ENCODE data around the gene ATE1. TPM values are rescaled to one million over a fixed set of nuclear protein-coding genes. Genes with fewer than 3 reads are reported as not detected.

The ATE1 gene
- total and polyA plus RNA-seq, 2 donors (not counting 1 experiment from before 2014, with no cell fraction given), result 19.3 to 28.1 TPM

- H2AFZ ChIP-seq (ENCODE audit: low read length), result no peak overlapping the region
- no peak overlapping the region for H3K4me2 ChIP-seq (ENCODE audit: extremely low read depth, insufficient read depth, low read length)
- H3K4me3 ChIP-seq (replicated peaks in 1 of 4; ENCODE audit: control extremely low read depth in 1 of 4, insufficient read depth in 1 of 4, low read depth in 3 of 4, low read length in 4 of 4), result no peak overlapping the region
- no peaks in the 10 kb centered on the region for H3K4me1 ChIP-seq (ENCODE audit: control insufficient read depth, extremely low read depth, insufficient read depth, low read length)
- no peaks in the 10 kb centered on the region for H3K9me3 ChIP-seq (ENCODE audit: control insufficient read depth, insufficient read depth, low read depth, low read length)
- TF ChIP-seq CTCF (conservative IDR thresholded peaks at IDR 0.05 in 1 of 2, IDR thresholded peaks at IDR 0.05 in 1 of 2; ENCODE audit: low read depth in 1 of 2, low read length in 2 of 2) (no peak), EZH2 (IDR thresholded peaks at IDR 0.05; ENCODE audit: low read length, missing control alignments) (no peak)
- H4K20me1 ChIP-seq (ENCODE audit: control insufficient read depth, extremely low read depth, insufficient read depth, low read length), result no peaks in the 10 kb centered on the region
- H3K27ac ChIP-seq (ENCODE audit: insufficient read depth, low read length), result no peak overlapping the region
- H3K27me3 ChIP-seq (ENCODE audit: control insufficient read depth, insufficient read depth, low read length), result no peaks in the 10 kb centered on the region
- H3K36me3 ChIP-seq (ENCODE audit: control insufficient read depth, insufficient read depth, low read length), result peaks cover 2% of the 10 kb centered on the region
- no peak overlapping the region for H3K9ac ChIP-seq (ENCODE audit: insufficient read depth, low read length)
- no peaks in the 10 kb centered on the region for H3K79me2 ChIP-seq (ENCODE audit: control insufficient read depth, insufficient read depth, low read length)
- peak in 1 of 2 donors; percentile 14 for DNase-seq (ENCODE audit: low read depth in 2 of 2)
Measured at GRCh38 chr10:121965996-121966395, 38.2 kb upstream of the ATE1 start.

GRCh38 chr10:121961456-121961855, 33.6 kb upstream of the ATE1 start:
- Histone ChIP-seq H3K4me3 (replicated peaks in 1 of 4; ENCODE audit: control extremely low read depth in 1 of 4, insufficient read depth in 1 of 4, low read depth in 3 of 4, low read length in 4 of 4) (no peak overlapping the region), H4K20me1 (ENCODE audit: control insufficient read depth, extremely low read depth, insufficient read depth, low read length) (no peaks in the 10 kb centered on the region), H2AFZ (ENCODE audit: low read length) (no peak overlapping the region), H3K9ac (ENCODE audit: insufficient read depth, low read length) (no peak overlapping the region), H3K27ac (ENCODE audit: insufficient read depth, low read length) (no peak overlapping the region), H3K79me2 (ENCODE audit: control insufficient read depth, insufficient read depth, low read length) (no peaks in the 10 kb centered on the region), H3K36me3 (ENCODE audit: control insufficient read depth, insufficient read depth, low read length) (no peaks in the 10 kb centered on the region), H3K27me3 (ENCODE audit: control insufficient read depth, insufficient read depth, low read length) (no peaks in the 10 kb centered on the region), H3K4me1 (ENCODE audit: control insufficient read depth, extremely low read depth, insufficient read depth, low read length) (peaks cover 2% of the 10 kb centered on the region), H3K4me2 (ENCODE audit: extremely low read depth, insufficient read depth, low read length) (no peak overlapping the region), H3K9me3 (ENCODE audit: control insufficient read depth, insufficient read depth, low read depth, low read length) (no peaks in the 10 kb centered on the region)
- DNase-seq (ENCODE audit: low read depth in 2 of 2), result no peak
- TF ChIP-seq CTCF (conservative IDR thresholded peaks at IDR 0.05 in 1 of 2, IDR thresholded peaks at IDR 0.05 in 1 of 2; ENCODE audit: low read depth in 1 of 2, low read length in 2 of 2) (no peak), EZH2 (IDR thresholded peaks at IDR 0.05; ENCODE audit: low read length, missing control alignments) (no peak)

- TF ChIP-seq CTCF (conservative IDR thresholded peaks at IDR 0.05 in 1 of 2, IDR thresholded peaks at IDR 0.05 in 1 of 2; ENCODE audit: low read depth in 1 of 2, low read length in 2 of 2) (no peak), EZH2 (IDR thresholded peaks at IDR 0.05; ENCODE audit: low read length, missing control alignments) (no peak)
- H3K9me3 ChIP-seq (ENCODE audit: control insufficient read depth, insufficient read depth, low read depth, low read length), result no peaks in the 10 kb centered on the region
- no peak overlapping the region for H2AFZ ChIP-seq (ENCODE audit: low read length)
- no peaks in the 10 kb centered on the region for H3K27me3 ChIP-seq (ENCODE audit: control insufficient read depth, insufficient read depth, low read length)
- peaks cover 3% of the 10 kb centered on the region for H3K4me1 ChIP-seq (ENCODE audit: control insufficient read depth, extremely low read depth, insufficient read depth, low read length)
- no peaks in the 10 kb centered on the region for H3K79me2 ChIP-seq (ENCODE audit: control insufficient read depth, insufficient read depth, low read length)
- no peak overlapping the region for H3K4me2 ChIP-seq (ENCODE audit: extremely low read depth, insufficient read depth, low read length)
- H3K36me3 ChIP-seq (ENCODE audit: control insufficient read depth, insufficient read depth, low read length), result no peaks in the 10 kb centered on the region
- H3K4me3 ChIP-seq (replicated peaks in 1 of 4; ENCODE audit: control extremely low read depth in 1 of 4, insufficient read depth in 1 of 4, low read depth in 3 of 4, low read length in 4 of 4), result no peak overlapping the region
- no peaks in the 10 kb centered on the region for H4K20me1 ChIP-seq (ENCODE audit: control insufficient read depth, extremely low read depth, insufficient read depth, low read length)
- H3K27ac ChIP-seq (ENCODE audit: insufficient read depth, low read length), result no peak overlapping the region
- DNase-seq (ENCODE audit: low read depth in 2 of 2), result no peak
- no peak overlapping the region for H3K9ac ChIP-seq (ENCODE audit: insufficient read depth, low read length)
Measured at GRCh38 chr10:121959671-121960070, 31.8 kb upstream of the ATE1 start.

Data from fibroblast of lung (primary cell).